H1 (cell line): ENCODE results near the gene MYCBPAP. TPM values are rescaled to one million over a fixed set of nuclear protein-coding genes. Genes with fewer than 3 reads are reported as not detected.

Source experiments
- CTCF ChIA-PET: fragments of 300-600 bp; sonication (Branson Sonifier 250); formaldehyde crosslinking; loops from one replicate; lab custom pipeline; 2021; ENCODE audit not compliant: partially characterized antibody; lab: Charles Lee
- POLR2A ChIA-PET: fragments of 300-600 bp; sonication (Branson Sonifier 250); formaldehyde crosslinking; loops from one replicate; lab custom pipeline; 2021; ENCODE audit warnings: inconsistent platforms; ENCODE audit not compliant: partially characterized antibody; lab: Charles Lee
- DNase-seq, 2 experiments: peaks; one replicate each; pipeline versions ENCODE4 v3.0.0 to v3.0.0-alpha.2; 2010 to 2022; ENCODE audit warnings: low spot score in 2 of 2, low read depth in 1 of 2, mixed read lengths in 1 of 2
- FAIRE-seq: peaks from 2 replicates; lab custom pipeline; 2011; peaks lifted over from hg19 to GRCh38; lab: Jason Lieb, UNC
- H2AFZ ChIP-seq: 2 replicates; pipeline ENCODE4 v1.8.1; 2012; ENCODE audit warnings: low read length, inconsistent platforms
- H2AK5ac ChIP-seq: 2 replicates; pipeline ENCODE4 v1.6.1; 2013; ENCODE audit warnings: low read depth, low read length
- H2BK120ac ChIP-seq: replicated peaks from 2 replicates; pipeline ENCODE3; 2013; ENCODE audit warnings: low read depth, low read length, inconsistent platforms
- H2BK12ac ChIP-seq: 2 replicates; pipeline ENCODE4 v1.6.1; 2013; ENCODE audit warnings: low read depth, low read length
- H2BK15ac ChIP-seq: 2 replicates; pipeline ENCODE4 v1.6.1; 2013; ENCODE audit warnings: low read length
- H2BK20ac ChIP-seq: 2 replicates; pipeline ENCODE4 v1.6.1; 2013; ENCODE audit warnings: low read length
- H2BK5ac ChIP-seq: 2 replicates; pipeline ENCODE4 v1.6.1; 2013; ENCODE audit warnings: low read depth, low read length
- H3K14ac ChIP-seq: 2 replicates; pipeline ENCODE4 v1.6.1; 2013; ENCODE audit warnings: inconsistent platforms; ENCODE audit not compliant: insufficient read length
- H3K18ac ChIP-seq: 2 replicates; pipeline ENCODE4 v1.6.1; 2013; ENCODE audit warnings: low read length; ENCODE audit errors: extremely low read depth
- H3K23ac ChIP-seq: 2 replicates; pipeline ENCODE4 v1.6.1; 2013; ENCODE audit warnings: inconsistent platforms; ENCODE audit not compliant: insufficient read length
- H3K23me2 ChIP-seq: 2 replicates; pipeline ENCODE4 v1.6.1; 2013; ENCODE audit warnings: low read depth, low read length
- H3K27ac ChIP-seq: 2 replicates; pipeline ENCODE4 v1.6.1; 2011; ENCODE audit warnings: low read depth, low read length, inconsistent platforms
- H3K27me3 ChIP-seq, 4 experiments: replicated peaks in 1 of 4; 1 replicate in 1 of 4; 2 replicates in 3 of 4; pipeline versions ENCODE4 v1.6.1 to v1.8.1; 2011 to 2013; ENCODE audit warnings: low read length in 3 of 4, mild to moderate bottlenecking in 3 of 4, inconsistent platforms in 2 of 4, mixed read lengths in 2 of 4, moderate library complexity in 1 of 4; ENCODE audit not compliant: control insufficient read depth in 3 of 4, insufficient read depth in 3 of 4; ENCODE audit errors: extremely low read depth in 1 of 4
- H3K36me3 ChIP-seq, 4 experiments: 2 replicates each; pipeline versions ENCODE4 v1.6.1 to v1.8.1; 2011 to 2013; ENCODE audit warnings: mild to moderate bottlenecking in 4 of 4, low read length in 3 of 4, moderate library complexity in 2 of 4, control low read depth in 1 of 4, inconsistent platforms in 1 of 4; ENCODE audit not compliant: insufficient read depth in 4 of 4, control insufficient read depth in 2 of 4
- H3K4ac ChIP-seq: replicated peaks from 2 replicates; pipeline ENCODE3; 2013; ENCODE audit warnings: low read length, low read depth, mixed read lengths, inconsistent platforms; ENCODE audit not compliant: insufficient read length
- H3K4me1 ChIP-seq, 4 experiments: replicated peaks in 1 of 4; 1 replicate in 1 of 4; 2 replicates in 3 of 4; pipeline versions ENCODE4 v1.6.1 to v1.8.1; 2011 to 2013; ENCODE audit warnings: low read length in 3 of 4, inconsistent platforms in 2 of 4, mixed read lengths in 1 of 4; ENCODE audit not compliant: insufficient read depth in 4 of 4, control insufficient read depth in 3 of 4
- H3K4me2 ChIP-seq, 2 experiments: 2 replicates each; pipeline versions ENCODE4 v1.6.1 to v1.8.1; 2011 to 2013; ENCODE audit warnings: low read depth in 2 of 2, low read length in 2 of 2, control low read depth in 1 of 2, inconsistent platforms in 1 of 2, mild to moderate bottlenecking in 1 of 2; ENCODE audit not compliant: insufficient read depth in 1 of 2
- H3K4me3 ChIP-seq, 4 experiments: fragments of 200-600, 300-600 bp in 1 of 4; sonication (generic), shearing (Covaris generic), sonication (Bioruptor Twin) in 1 of 4; 2 replicates each; pipeline versions ENCODE4 v1.5.1 to v1.8.1; 2011 to 2016; ENCODE audit warnings: low read length in 4 of 4, low read depth in 3 of 4, control low read depth in 2 of 4, inconsistent platforms in 2 of 4, mild to moderate bottlenecking in 2 of 4, mixed read lengths in 1 of 4, moderate library complexity in 1 of 4; ENCODE audit not compliant: insufficient read depth in 2 of 4; ENCODE audit errors: extremely low read depth in 1 of 4
- H3K56ac ChIP-seq: replicated peaks from 2 replicates; pipeline ENCODE3; 2013; ENCODE audit warnings: low read depth, mild to moderate bottlenecking, mixed read lengths, low read length, inconsistent platforms; ENCODE audit not compliant: insufficient read length
- H3K79me1 ChIP-seq: 2 replicates; pipeline ENCODE4 v1.6.1; 2013; ENCODE audit warnings: low read depth, low read length, control low read depth
- H3K79me2 ChIP-seq, 2 experiments: 2 replicates each; pipeline versions ENCODE4 v1.6.1 to v1.8.1; 2012 to 2013; ENCODE audit warnings: low read length in 2 of 2, mild to moderate bottlenecking in 2 of 2, inconsistent platforms in 1 of 2; ENCODE audit not compliant: insufficient read depth in 2 of 2, control insufficient read depth in 1 of 2
- H3K9ac ChIP-seq, 4 experiments: replicated peaks in 1 of 4; 1 replicate in 1 of 4; 2 replicates in 3 of 4; pipeline versions ENCODE4 v1.6.1 to v1.8.1; 2011 to 2013; ENCODE audit warnings: low read depth in 3 of 4, low read length in 3 of 4, control low read depth in 2 of 4, mild to moderate bottlenecking in 2 of 4, moderate library complexity in 2 of 4, inconsistent platforms in 1 of 4; ENCODE audit errors: extremely low read depth in 1 of 4
- H3K9me3 ChIP-seq, 2 experiments: 2 replicates each; pipeline versions ENCODE4 v1.6.1 to v1.8.1; 2012 to 2013; ENCODE audit warnings: mild to moderate bottlenecking in 2 of 2, moderate library complexity in 2 of 2, control low read depth in 1 of 2, inconsistent platforms in 1 of 2, low read depth in 1 of 2, low read length in 1 of 2, mixed read lengths in 1 of 2; ENCODE audit not compliant: insufficient read depth in 2 of 2
- H4K20me1 ChIP-seq, 2 experiments: replicated peaks in 1 of 2; 2 replicates each; pipeline versions ENCODE3 to v1.8.1; 2011 to 2013; ENCODE audit warnings: inconsistent platforms in 2 of 2, low read length in 2 of 2, mild to moderate bottlenecking in 1 of 2; ENCODE audit not compliant: insufficient read depth in 2 of 2, control insufficient read depth in 1 of 2
- H4K5ac ChIP-seq: 2 replicates; pipeline ENCODE4 v1.6.1; 2013; ENCODE audit warnings: low read length, low read depth, mixed read lengths, inconsistent platforms; ENCODE audit not compliant: insufficient read length
- H4K8ac ChIP-seq: 2 replicates; pipeline ENCODE4 v1.8.0; 2013; ENCODE audit warnings: mild to moderate bottlenecking, moderate library complexity, low read length, inconsistent platforms; ENCODE audit not compliant: insufficient read depth; ENCODE audit errors: extremely low read depth
- H4K91ac ChIP-seq: replicated peaks from 2 replicates; pipeline ENCODE3; 2013; ENCODE audit warnings: low read length, mixed read lengths, inconsistent platforms; ENCODE audit not compliant: insufficient read length
- ATF2 ChIP-seq: IDR thresholded peaks from 2 replicates; pipeline ENCODE4 v1.6.1; 2012; ENCODE audit warnings: low read length, inconsistent platforms
- KDM5A ChIP-seq: fragments of 200-600 bp; IDR thresholded peaks from 2 replicates; pipeline ENCODE4 v1.7.1; 2012; ENCODE audit warnings: mild to moderate bottlenecking, low read length, inconsistent platforms, mixed read lengths
- PHF8 ChIP-seq: fragments of 200-600 bp; sonication (generic); conservative IDR thresholded peaks from 2 replicates; pipeline ENCODE4 v1.7.1; 2012; ENCODE audit warnings: low read depth, mild to moderate bottlenecking, inconsistent platforms, low read length, moderate library complexity
- RBBP5 ChIP-seq: IDR thresholded peaks from 2 replicates; pipeline ENCODE4 v1.7.1; 2012; ENCODE audit warnings: low read depth, mild to moderate bottlenecking, inconsistent platforms, low read length, moderate library complexity, borderline replicate concordance
- SAP30 ChIP-seq: fragments of 300-600 bp; sonication (generic); IDR thresholded peaks from 2 replicates; pipeline ENCODE4 v1.7.1; 2012; ENCODE audit warnings: low read length, moderate library complexity, mild to moderate bottlenecking, inconsistent platforms; ENCODE audit not compliant: insufficient read depth, insufficient replicate concordance
- SP4 ChIP-seq: IDR thresholded peaks from 2 replicates; pipeline ENCODE4 v1.6.1; 2012; ENCODE audit warnings: low read length, inconsistent platforms
- SUZ12 ChIP-seq: fragments of 200-600 bp; sonication (generic); IDR thresholded peaks from 2 replicates; pipeline ENCODE4 v1.6.1; 2012; ENCODE audit warnings: mild to moderate bottlenecking, inconsistent platforms, low read length, moderate library complexity, mixed read lengths
- TAF1 ChIP-seq: IDR thresholded peaks from 2 replicates; pipeline ENCODE4 v1.6.1; 2011; ENCODE audit warnings: mild to moderate bottlenecking, low read depth, low read length
- USF2 ChIP-seq: IDR thresholded peaks from 2 replicates; pipeline ENCODE4 v1.6.1; 2011; ENCODE audit warnings: low read length, improper control_type of control experiment
- WGBS, 2 experiments: shearing (Covaris generic) in 1 of 2; methylation state at CpG; one replicate each; pipeline versions ENCODE4 v1.1.6 to v1.1.7; 2013 to 2015; ENCODE audit warnings: low lambda C conversion rate in 2 of 2, mixed read lengths in 2 of 2, inconsistent platforms in 1 of 2, low coverage in 1 of 2, missing lambda C conversion rate in 1 of 2; ENCODE audit not compliant: insufficient replicate concordance in 2 of 2, insufficient coverage in 1 of 2, insufficient read length in 1 of 2; ENCODE audit errors: extremely low coverage in 1 of 2, missing lambda C conversion rate in 1 of 2; 5-methylcytosine and 5-hydroxymethylcytosine counted together
- polyA plus RNA-seq, 7 experiments: library from polyadenylated mRNA; depleted of rRNA in 3 of 7; stranded (reverse) in 5 of 7; unstranded in 2 of 7; fragments of >200 nt in 5 of 7; fragments of 200-250 nt in 2 of 7; gene quantifications; 1 replicate in 5 of 7; 2 replicates in 1 of 7; 4 replicates in 1 of 7; pipeline versions ENCODE4 v1.2.1 to v1.2.3, GENCODE V29; 2011 to 2013; ENCODE audit warnings: missing spikeins in 2 of 7, mixed read lengths in 2 of 7
- total RNA-seq: library from RNA; stranded (reverse); fragmentation: NEBNext Ultra II Directional; extraction: Animal tissue kit (Norgen Biotek cat#: 25700); gene quantifications from 2 replicates; pipeline ENCODE4 v1.2.1, GENCODE V29; 2021

Gene MYCBPAP
- total and polyA plus RNA-seq, 2 of the 8 experiments (the other 6 are each of a cell fraction or from before 2014, with no cell fraction given) = 0.89 to 3.3 TPM

GRCh38 chr17:50484386-50485155 is 23.7 kb upstream of the MYCBPAP start:
- Histone ChIP-seq H3K27ac (no peak overlapping the region), H3K9me3 (no peaks in the 10 kb centered on the region), H3K4me2 (no peak overlapping the region), H3K9ac (no peak overlapping the region), H3K4ac (no peak overlapping the region), H3K23me2 (no peaks in the 10 kb centered on the region), H3K14ac (no peak overlapping the region), H2AFZ (no peak overlapping the region), H4K8ac (no peak overlapping the region), H3K36me3 (peaks cover 0 to 13% (median 6%) of the 10 kb centered on the region in 4 experiments; a peak in 4 of 8 replicates), H3K56ac (no peak overlapping the region), H2BK12ac (no peak overlapping the region), H3K4me3 (no peak overlapping the region), H3K23ac (no peak overlapping the region), H4K5ac (no peak overlapping the region), H3K79me1 (no peaks in the 10 kb centered on the region), H2BK20ac (no peak overlapping the region), H2BK15ac (no peak overlapping the region), H2AK5ac (no peak overlapping the region), H3K18ac (no peak overlapping the region), H4K91ac (no peak overlapping the region), H4K20me1 (peaks cover 0 to 2% of the 10 kb centered on the region in 2 experiments), H2BK5ac (no peak overlapping the region), H3K4me1 (peaks cover 0 to 5% (median 4%) of the 10 kb centered on the region in 4 experiments; a peak in 5 of 7 replicates), H3K27me3 (no peaks in the 10 kb centered on the region), H3K79me2 (peaks cover 0 to 3% of the 10 kb centered on the region in 2 experiments; a peak in 1 of 4 replicates), H2BK120ac (no peak overlapping the region)
- FAIRE-seq = no peak
- CTCF ChIA-PET = interaction anchor here (0.6 to 9.2 kb wide), 20 partner anchors 9 to 909 kb away, joined by 3 to 116 read pairs (median 5); partner anchors contain the start of genes EPN3, LRRC59, NXPH3 and SPATA20
- POLR2A ChIA-PET = interaction anchor here (0.8 to 1.5 kb wide), 2 partner anchors 19 to 28 kb away, joined by 3 to 6 read pairs; no protein-coding TSS in a partner anchor
- WGBS, 2 experiments = 91% methylated on average over 11 of the region's 11 CpGs; no CpG with 5 or more reads in 1 of the 2 experiments
- DNase-seq = no peak
- TF ChIP-seq RBBP5 (no peak), KDM5A (no peak), PHF8 (no peak), ATF2 (no peak), SAP30 (no peak), SP4 (no peak), TAF1 (no peak), SUZ12 (no peak), USF2 (no peak)
